Naive thymus-derived CD8-positive, alpha-beta T cell (primary cell): ENCODE results near the gene CCDC172. TPM values are rescaled to one million over a fixed set of nuclear protein-coding genes. Genes with fewer than 3 reads are reported as not detected.

Experiments
- ATAC-seq, 2 donors: fragments of 150-1000 bp; cut with Tn5 transposase in 1 of 2; sonication (Bioruptor Pico), chemical (Tn5 transposase) in 1 of 2; 1 replicate in 1 of 2; 2 replicates in 1 of 2; pipeline ENCODE4 v1.10.0; 2021; ENCODE audit warnings: mild to moderate bottlenecking in 2 of 2, moderate library complexity in 2 of 2
- POLR2A ChIA-PET: fragments of 350-600 bp; sonication (Branson Sonifier 250); formaldehyde crosslinking; loops from one replicate; lab custom pipeline; 2021; ENCODE audit warnings: antibody characterized with exemption; lab: Charles Lee
- DNase-seq, 10 donors: peaks; one replicate each; pipeline versions ENCODE4 v3.0.0 to v3.0.0-alpha.2; 2020 to 2022
- H3K27ac Mint-ChIP-seq, 10 donors: one replicate each; pipeline ENCODE4 v1.8.0; 2020 to 2022; ENCODE audit warnings: mild to moderate bottlenecking in 10 of 10, mixed read lengths in 10 of 10, moderate library complexity in 4 of 10, inconsistent platforms in 1 of 10
- H3K27me3 Mint-ChIP-seq, 5 donors: one replicate each; pipeline ENCODE4 v1.8.0; 2021 to 2022; ENCODE audit warnings: mixed read lengths in 5 of 5
- H3K36me3 Mint-ChIP-seq, 3 donors: one replicate each; pipeline ENCODE4 v1.8.0; 2020 to 2022; ENCODE audit warnings: mixed read lengths in 3 of 3, mild to moderate bottlenecking in 2 of 3, inconsistent platforms in 1 of 3
- H3K4me1 Mint-ChIP-seq, 4 donors: one replicate each; pipeline ENCODE4 v1.8.0; 2021 to 2022; ENCODE audit warnings: mixed read lengths in 4 of 4
- H3K4me3 Mint-ChIP-seq, 10 donors: one replicate each; pipeline ENCODE4 v1.8.0; 2020 to 2022; ENCODE audit warnings: mild to moderate bottlenecking in 10 of 10, mixed read lengths in 10 of 10, moderate library complexity in 6 of 10, inconsistent platforms in 1 of 10
- H3K9me3 Mint-ChIP-seq, 9 donors: one replicate each; pipeline ENCODE4 v1.8.0; 2020 to 2022; ENCODE audit warnings: mixed read lengths in 9 of 9, mild to moderate bottlenecking in 3 of 9, inconsistent platforms in 1 of 9, moderate library complexity in 1 of 9
- polyA plus RNA-seq, 3 donors: library from polyadenylated mRNA; unstranded; fragments of 300-500 nt; fragmentation: Illumina TruSeq; gene quantifications; one replicate each; pipeline ENCODE4 v1.2.3, GENCODE V29; 2021
- total RNA-seq, 8 experiments: library from RNA in 2 of 8; stranded (reverse) in 2 of 8; gene quantifications; one replicate each; pipeline ENCODE4 v1.2.3 and lab custom pipeline; 2021 to 2026

The CCDC172 gene
- total and polyA plus RNA-seq, 5 experiments from 2014 or later, result not detected

DNA sequence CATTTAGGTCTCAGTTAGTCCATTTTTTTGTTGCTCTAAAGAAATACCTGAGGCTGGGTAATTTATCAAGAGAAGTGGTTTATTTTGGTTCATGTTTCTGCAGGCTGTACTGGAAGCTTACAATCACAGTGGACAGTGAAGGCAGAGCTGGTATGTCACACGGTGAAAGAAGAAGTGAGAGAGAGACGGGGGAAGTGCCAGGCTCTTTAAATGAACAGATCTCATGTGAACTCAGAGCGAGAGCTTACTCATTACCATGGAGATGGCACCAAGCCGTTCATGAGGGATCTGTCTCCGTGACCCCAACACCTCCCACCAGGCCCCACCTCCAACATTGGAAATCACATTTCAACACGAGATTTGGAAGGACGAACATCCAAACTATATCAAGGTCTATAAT lies 84.5 kb downstream of the CCDC172 start:
- Mint-ChIP-seq H3K36me3 (no peaks in the 10 kb centered on the region), H3K4me1 (no peaks in the 10 kb centered on the region), H3K4me3 (no peak overlapping the region), H3K27me3 (peaks cover 2 to 14% (median 5%) of the 10 kb centered on the region in 5 donors), H3K9me3 (peaks cover 0 to 4% (median 0%) of the 10 kb centered on the region in 9 donors), H3K27ac (no peak overlapping the region)
- POLR2A ChIA-PET, result no interaction called here
- DNase-seq (no peak), ATAC-seq (no peak)

DNA sequence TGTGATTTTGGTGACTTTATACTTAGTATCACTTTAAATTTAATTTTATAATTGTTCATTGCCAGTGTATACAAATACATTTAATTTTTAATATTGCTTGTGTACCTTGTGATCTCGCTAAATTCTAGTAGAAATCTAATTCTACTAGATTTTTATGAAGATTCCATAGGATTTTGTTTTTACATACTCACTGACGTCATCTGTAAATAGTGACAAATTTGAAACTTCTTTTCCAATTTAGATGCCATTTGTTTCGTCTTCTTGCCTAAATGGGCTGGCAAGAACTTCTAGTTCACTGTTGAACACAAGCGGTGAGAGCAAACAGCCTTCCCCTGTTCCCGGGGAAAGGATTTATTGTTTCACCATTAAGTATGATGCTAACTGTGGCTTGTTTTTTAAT lies 86.1 kb downstream of the CCDC172 start:
- peaks cover 0 to 4% (median 0%) of the 10 kb centered on the region in 9 donors for H3K9me3 Mint-ChIP-seq
- no peaks in the 10 kb centered on the region for H3K36me3 Mint-ChIP-seq
- DNase-seq (no peak), ATAC-seq (no peak)
- no peak overlapping the region for H3K4me3 Mint-ChIP-seq
- no peaks in the 10 kb centered on the region for H3K4me1 Mint-ChIP-seq
- H3K27me3 Mint-ChIP-seq, result peaks cover 2 to 14% (median 5%) of the 10 kb centered on the region in 5 donors
- POLR2A ChIA-PET, result no interaction called here
- no peak overlapping the region for H3K27ac Mint-ChIP-seq

DNA sequence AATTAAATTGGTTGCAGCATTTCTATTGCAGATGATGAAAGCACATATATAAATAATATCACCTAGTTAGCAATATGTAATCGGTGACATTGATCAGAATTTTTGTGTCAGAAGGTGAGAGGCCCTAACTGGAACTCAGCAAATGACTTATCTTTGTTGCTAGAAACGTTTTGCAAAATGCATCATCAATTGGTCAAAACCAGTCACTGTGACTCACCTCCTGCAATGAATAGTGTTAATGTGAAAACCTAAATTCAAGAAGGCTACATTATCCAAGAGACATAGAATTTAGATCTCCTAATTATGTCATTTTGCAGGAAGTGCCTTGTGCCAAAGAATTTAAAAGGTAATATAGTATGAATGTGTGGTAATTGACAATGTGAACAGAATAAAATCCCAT lies 93.6 kb downstream of the CCDC172 start:
- ATAC-seq (no peak), DNase-seq (no peak)
- no peak overlapping the region for H3K27ac Mint-ChIP-seq
- no peaks in the 10 kb centered on the region for H3K4me1 Mint-ChIP-seq
- no peak overlapping the region for H3K4me3 Mint-ChIP-seq
- H3K9me3 Mint-ChIP-seq, result peaks cover 0 to 2% (median 0%) of the 10 kb centered on the region in 9 donors
- H3K27me3 Mint-ChIP-seq, result peaks cover 0 to 16% (median 7%) of the 10 kb centered on the region in 5 donors
- H3K36me3 Mint-ChIP-seq, result no peaks in the 10 kb centered on the region
- POLR2A ChIA-PET, result no interaction called here

DNA sequence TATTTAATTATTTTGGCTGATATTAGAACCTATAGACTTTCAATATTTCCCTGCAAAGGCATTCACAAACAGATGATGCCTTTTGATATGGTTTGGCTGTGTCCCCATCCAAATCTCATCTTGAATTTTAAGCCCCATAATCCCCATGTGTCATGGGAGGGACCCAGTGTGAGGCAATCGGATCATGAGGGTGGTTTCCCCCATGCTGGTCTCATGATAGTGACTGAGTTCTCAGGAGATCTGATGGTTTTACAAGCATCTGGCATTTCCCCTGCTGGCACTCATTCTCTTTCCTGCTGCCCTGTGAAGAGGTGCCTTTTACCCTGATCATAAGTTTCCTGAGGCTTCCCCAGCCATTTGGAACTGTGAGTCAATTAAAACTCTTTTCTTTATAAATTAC lies 94.1 kb downstream of the CCDC172 start:
- Mint-ChIP-seq H3K27ac (no peak overlapping the region), H3K4me1 (no peaks in the 10 kb centered on the region), H3K4me3 (no peak overlapping the region), H3K27me3 (peaks cover 2 to 11% (median 10%) of the 10 kb centered on the region in 5 donors), H3K9me3 (peaks cover 0 to 2% (median 0%) of the 10 kb centered on the region in 9 donors), H3K36me3 (no peaks in the 10 kb centered on the region)
- no peak for ATAC-seq
- DNase-seq, result no peak
- POLR2A ChIA-PET, result no interaction called here

DNA sequence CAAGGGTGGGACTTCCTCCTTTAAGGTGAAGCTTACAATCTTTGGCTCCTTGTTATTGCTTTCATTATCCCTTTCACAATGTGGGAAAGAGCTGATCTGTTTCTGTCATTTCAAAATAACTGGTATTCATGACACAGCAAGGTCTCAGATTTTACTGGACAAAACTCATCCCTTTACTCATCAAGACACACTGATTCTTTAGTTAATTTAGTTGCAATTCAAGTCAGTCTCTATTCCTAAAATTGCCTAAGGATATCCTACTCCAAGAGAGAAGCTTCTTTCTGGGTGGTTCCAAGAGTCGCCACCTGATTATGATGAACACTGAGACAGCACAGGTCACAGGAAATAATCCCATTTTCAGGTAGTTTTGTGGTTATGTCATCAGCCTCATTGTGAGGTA lies 97.6 kb downstream of the CCDC172 start:
- H3K4me3 Mint-ChIP-seq, result no peak overlapping the region
- no peak for ATAC-seq
- no peaks in the 10 kb centered on the region for H3K36me3 Mint-ChIP-seq
- H3K27ac Mint-ChIP-seq, result no peak overlapping the region
- peaks cover 0 to 2% (median 0%) of the 10 kb centered on the region in 9 donors for H3K9me3 Mint-ChIP-seq
- no peaks in the 10 kb centered on the region for H3K4me1 Mint-ChIP-seq
- H3K27me3 Mint-ChIP-seq, result peaks cover 5 to 20% (median 13%) of the 10 kb centered on the region in 5 donors
- POLR2A ChIA-PET, result no interaction called here
- no peak for DNase-seq

DNA sequence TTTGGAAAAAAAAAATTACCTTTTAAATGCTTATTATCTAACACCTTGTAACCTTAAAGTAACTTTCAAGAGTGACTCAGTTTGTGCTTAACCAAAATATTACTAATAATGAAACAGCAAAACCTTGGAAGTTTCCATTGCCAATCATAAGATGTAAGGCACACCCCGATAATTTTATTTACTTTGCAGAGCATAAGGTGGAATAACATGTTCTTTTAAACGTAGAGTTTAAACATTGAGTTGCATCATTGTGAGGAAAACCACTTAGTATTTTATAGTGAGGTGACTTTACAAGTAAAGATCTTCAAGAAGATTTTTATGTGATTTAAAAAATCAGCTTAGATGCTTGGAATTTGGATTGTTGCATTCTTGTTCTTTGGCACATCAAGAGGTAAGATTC lies 103.4 kb downstream of the CCDC172 start, which contains the start of gene PNLIPRP3:
TSS of gene PNLIPRP3 (plus strand) at position 177 of the 400 bp plus-strand sequence. CDS start at position 343, 166 bp downstream.
- Mint-ChIP-seq H3K27me3 (peaks cover 5 to 13% (median 11%) of the 10 kb centered on the region in 5 donors), H3K36me3 (no peaks in the 10 kb centered on the region), H3K27ac (no peak within 1 kb of the TSS), H3K4me1 (no peaks in the 10 kb centered on the region), H3K4me3 (no peak within 1 kb of the TSS), H3K9me3 (no peaks in the 10 kb centered on the region)
- DNase-seq (no peak), ATAC-seq (no peak)
- POLR2A ChIA-PET, result no interaction called here

DNA sequence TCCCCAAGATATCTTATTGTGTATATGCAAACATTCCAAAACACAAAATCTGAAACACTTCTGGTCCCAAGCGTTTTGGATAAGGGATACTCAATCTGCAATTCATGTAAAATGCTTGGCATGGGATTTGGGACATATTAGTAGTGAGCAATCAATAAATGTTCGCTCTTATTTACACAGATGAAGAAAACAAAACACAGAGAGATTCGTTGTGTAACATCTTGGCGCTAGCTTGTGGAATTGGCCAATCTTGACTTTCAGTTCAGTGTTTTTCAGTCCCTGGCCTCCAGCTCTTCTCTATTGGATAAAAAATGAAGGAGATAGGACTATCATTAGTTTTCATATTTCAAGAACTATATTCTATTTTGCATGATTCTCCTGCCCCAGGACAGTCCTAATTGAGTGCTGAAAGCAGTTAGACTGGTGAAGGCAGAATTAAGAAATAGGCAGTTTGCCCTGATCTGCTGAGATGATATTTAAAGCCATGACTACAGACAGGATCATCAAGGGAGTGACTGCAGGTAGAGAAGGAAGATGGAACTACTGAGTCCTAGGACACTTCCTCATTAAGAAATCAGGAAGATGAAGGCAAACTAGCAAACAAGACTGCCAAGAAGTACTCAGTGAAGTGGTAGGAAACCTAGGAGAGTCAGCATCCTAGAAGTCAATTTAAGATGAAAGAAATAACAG lies 105.2 kb downstream of the CCDC172 start:
- peaks cover 0 to 12% (median 3%) of the 10 kb centered on the region in 5 donors for H3K27me3 Mint-ChIP-seq
- no peak overlapping the region for H3K27ac Mint-ChIP-seq
- DNase-seq (no peak), ATAC-seq (no peak)
- no peaks in the 10 kb centered on the region for H3K4me1 Mint-ChIP-seq
- no peak overlapping the region for H3K4me3 Mint-ChIP-seq
- POLR2A ChIA-PET, result no interaction called here
- H3K9me3 Mint-ChIP-seq, result peaks cover 0 to 7% (median 0%) of the 10 kb centered on the region in 9 donors
- peaks cover 0 to 5% (median 0%) of the 10 kb centered on the region in 3 donors for H3K36me3 Mint-ChIP-seq

Other genes starting within 250 kb of the CCDC172 start
- not detected for gene GFRA1, start 51.2 kb upstream of the CCDC172 start, total RNA-seq
- not detected for gene GFRA1, start 51.2 kb upstream of the CCDC172 start, polyA plus RNA-seq
- gene PNLIPRP3, start 103.4 kb downstream of the CCDC172 start, total RNA-seq, result not detected
- gene PNLIPRP3, start 103.4 kb downstream of the CCDC172 start, polyA plus RNA-seq, result not detected
- not detected for gene PNLIP, start 221.5 kb downstream of the CCDC172 start, total RNA-seq
- not detected for gene PNLIP, start 221.5 kb downstream of the CCDC172 start, polyA plus RNA-seq